GM19452 (cell line): ENCODE data around the gene GHSR.

Source experiments
- ATAC-seq: cut with Tn5 transposase; IDR thresholded peaks from one replicate; pipeline ENCODE4 v1.9.1; 2021; ENCODE audit not compliant: unreplicated experiment

GHSR gene

GRCh38 chr3:172447611-172448579 lies at the start of gene GHSR:
TSS of gene GHSR (minus strand) at chr3:172448456. CDS start at chr3:172448413, 43 bp downstream.
- no peak for ATAC-seq

GRCh38 chr3:172490198-172490669 lies 42.0 kb upstream of the GHSR start:
- peak; percentile 89 for ATAC-seq

- ATAC-seq, result peak; percentile 47
These were observed 29.9 kb upstream of the GHSR start for GRCh38 chr3:172478116-172478515.

GRCh38 chr3:172476347-172476746 lies 28.1 kb upstream of the GHSR start:
- ATAC-seq, result no peak

GRCh38 chr3:172475703-172476102 lies 27.4 kb upstream of the GHSR start:
- no peak for ATAC-seq

- no peak for ATAC-seq
These were observed 23.6 kb upstream of the GHSR start for GRCh38 chr3:172471903-172472302.

GRCh38 chr3:172470588-172470987 lies 22.3 kb upstream of the GHSR start:
- ATAC-seq, result no peak

- no peak for ATAC-seq
These were observed 19.0 kb upstream of the GHSR start for GRCh38 chr3:172467170-172467824.

GRCh38 chr3:172466553-172467130 lies 18.4 kb upstream of the GHSR start:
- no peak for ATAC-seq

GRCh38 chr3:172465281-172465680 lies 17.0 kb upstream of the GHSR start:
- no peak for ATAC-seq

- ATAC-seq, result no peak
These were observed 16.1 kb upstream of the GHSR start for GRCh38 chr3:172464306-172464705.

GRCh38 chr3:172461530-172462138 lies 13.4 kb upstream of the GHSR start:
- ATAC-seq, result no peak

- ATAC-seq, result no peak
These were observed 8.1 kb upstream of the GHSR start for GRCh38 chr3:172456404-172456803.

GRCh38 chr3:172454180-172454579 lies 5.9 kb upstream of the GHSR start:
- ATAC-seq, result no peak

- ATAC-seq, result no peak
These were observed 1.4 kb upstream of the GHSR start for GRCh38 chr3:172449466-172450149.

- ATAC-seq, result no peak
These were observed 607 bp upstream of the GHSR start for GRCh38 chr3:172448661-172449465.

GRCh38 chr3:172446198-172446597 lies 2.1 kb downstream of the GHSR start:
- no peak for ATAC-seq

- no peak for ATAC-seq
These were observed 3.4 kb downstream of the GHSR start for GRCh38 chr3:172444821-172445220.

GRCh38 chr3:172442606-172443005 lies 5.7 kb downstream of the GHSR start:
- ATAC-seq, result no peak

GRCh38 chr3:172441581-172441980 lies 6.7 kb downstream of the GHSR start:
- no peak for ATAC-seq
